SH-SY5Y (cell line): ENCODE data around the gene CST3.

Source experiments
- GATA2 ChIP-seq: IDR thresholded peaks from 2 replicates; pipeline ENCODE4 v1.6.1; 2011; ENCODE audit warnings: mild to moderate bottlenecking, low read depth, low read length
- GATA3 ChIP-seq: IDR thresholded peaks from 2 replicates; pipeline ENCODE4 v1.6.1; 2011; ENCODE audit warnings: low read depth, mild to moderate bottlenecking, low read length, moderate library complexity

DNA sequence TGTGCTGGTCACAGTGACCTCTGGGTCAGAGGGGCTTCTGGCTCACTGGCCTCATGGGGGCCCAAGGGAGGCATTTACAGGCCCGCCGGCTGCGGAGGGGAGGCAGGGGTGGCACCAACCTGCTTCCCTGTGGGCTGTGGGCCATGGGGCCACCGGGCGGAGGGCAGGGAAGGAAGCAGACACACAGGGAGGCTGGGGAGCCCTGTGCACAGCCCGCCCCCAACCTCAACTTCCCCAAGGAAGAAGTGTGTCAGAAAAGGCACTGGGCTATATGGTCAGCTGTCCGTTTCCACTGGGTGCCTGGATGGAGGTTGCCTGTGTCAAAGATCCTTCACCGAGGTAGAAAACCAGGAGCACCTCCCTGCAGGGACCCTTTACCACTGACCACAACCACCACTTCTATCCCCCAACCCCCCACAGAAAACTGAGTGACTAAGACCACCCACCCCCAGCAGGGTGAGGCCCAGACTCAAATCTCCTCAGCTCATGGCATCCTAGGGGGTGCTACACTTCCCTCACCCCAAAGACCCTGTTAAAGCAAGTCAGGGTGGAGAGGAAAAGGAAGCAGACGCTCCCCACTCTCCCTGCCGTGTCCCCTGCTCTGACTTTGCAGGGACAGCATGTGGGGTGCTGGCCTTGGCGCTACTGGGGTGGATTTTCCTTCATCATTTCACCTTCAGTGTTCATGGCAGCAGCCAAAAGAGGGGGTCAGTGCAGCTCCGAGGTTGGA is 5.6 kb downstream of the CST3 start:
- TF ChIP-seq GATA2 (no peak), GATA3 (no peak)
